HEK293 (cell line): ENCODE results near the gene WNT11.
A peak's percentile ranks its signal among the peaks of the same experiment; 100 is the strongest.

ENCODE experiments used
- CTCF ChIA-PET: fragments of 350-600 bp; formaldehyde crosslinking; extraction: SDS; loops from one replicate; lab custom pipeline; 2021; ENCODE audit warnings: antibody characterized with exemption; lab: Yijun Ruan, JAX
- POLR2A ChIA-PET: fragments of 300-600 bp; formaldehyde crosslinking; extraction: SDS; loops from one replicate; lab custom pipeline; 2020; ENCODE audit warnings: antibody characterized with exemption, inconsistent platforms; lab: Yijun Ruan, JAX
- H3K27ac ChIP-seq: fragments of 200-500 bp; sonication (Bioruptor generic); 2 replicates; pipeline ENCODE4 v1.5.1; 2014; ENCODE audit warnings: low read depth, low read length, control low read depth, inconsistent platforms; ENCODE audit errors: extremely low read depth
- H3K36me3 ChIP-seq, 2 experiments: fragments of 200-500 bp in 1 of 2; sonication (Bioruptor generic) in 1 of 2; 1 replicate in 1 of 2; 2 replicates in 1 of 2; pipeline ENCODE4 v1.5.1; 2014 to 2017; ENCODE audit warnings: inconsistent platforms in 2 of 2, low read length in 2 of 2; ENCODE audit not compliant: control insufficient read depth in 2 of 2, insufficient read depth in 1 of 2
- H3K4me1 ChIP-seq: fragments of 200-500 bp; sonication (Bioruptor generic); 2 replicates; pipeline ENCODE4 v1.5.1; 2014; ENCODE audit warnings: mild to moderate bottlenecking, low read length, inconsistent platforms; ENCODE audit not compliant: control insufficient read depth, insufficient read depth
- H3K4me3 ChIP-seq: 2 replicates; pipeline ENCODE4 v1.5.1; 2011; ENCODE audit warnings: low read depth, mild to moderate bottlenecking, control low read depth, low read length, moderate library complexity
- H3K9me3 ChIP-seq: fragments of 200-500 bp; sonication (Bioruptor generic); 2 replicates; pipeline ENCODE4 v1.5.1; 2014; ENCODE audit warnings: low read depth, low read length, inconsistent platforms; ENCODE audit not compliant: control insufficient read depth, insufficient read depth
- BCL11A ChIP-seq: fragments of 450-650 bp; formaldehyde crosslinking; IDR thresholded peaks from 2 replicates; pipeline ENCODE4 v1.5.1; 2016; ENCODE audit warnings: low read depth, missing biosample characterization, missing genetic modification characterization
- GFI1B ChIP-seq: fragments of 450-650 bp; formaldehyde crosslinking; IDR thresholded peaks from 2 replicates; pipeline ENCODE4 v1.5.1; 2016; ENCODE audit warnings: missing biosample characterization, missing genetic modification characterization
- KLF9 ChIP-seq: fragments of 450-650 bp; formaldehyde crosslinking; IDR thresholded peaks from 2 replicates; pipeline ENCODE4 v1.5.1; 2016; ENCODE audit warnings: missing biosample characterization, missing genetic modification characterization, low read depth
- PBX3 ChIP-seq: sonication (generic); formaldehyde crosslinking; IDR thresholded peaks from 2 replicates; pipeline ENCODE4 v1.8.1; 2022; ENCODE audit warnings: mild to moderate bottlenecking, moderate library complexity, missing genetic modification reagents
- PRDM2 ChIP-seq: fragments of 450-650 bp; formaldehyde crosslinking; IDR thresholded peaks from 2 replicates; pipeline ENCODE4 v1.5.1; 2016; ENCODE audit warnings: missing biosample characterization, missing genetic modification characterization, borderline replicate concordance
- YY1 ChIP-seq: fragments of 450-650 bp; formaldehyde crosslinking; IDR thresholded peaks from 2 replicates; pipeline ENCODE4 v1.5.1; 2018; ENCODE audit warnings: missing biosample characterization, missing genetic modification characterization
- YY2 ChIP-seq: fragments of 450-650 bp; formaldehyde crosslinking; IDR thresholded peaks from 2 replicates; pipeline ENCODE4 v1.5.1; 2016; ENCODE audit warnings: missing biosample characterization, missing genetic modification characterization
- ZBTB17 ChIP-seq: fragments of 450-650 bp; formaldehyde crosslinking; IDR thresholded peaks from 2 replicates; pipeline ENCODE4 v1.5.1; 2016; ENCODE audit warnings: missing biosample characterization, missing genetic modification characterization
- ZBTB8A ChIP-seq: fragments of 450-650 bp; formaldehyde crosslinking; IDR thresholded peaks from 2 replicates; pipeline ENCODE4 v1.5.1; 2016; ENCODE audit warnings: missing biosample characterization, missing genetic modification characterization
- ZFHX2 ChIP-seq: fragments of 450-650 bp; formaldehyde crosslinking; conservative IDR thresholded peaks from 2 replicates; pipeline ENCODE4 v1.5.1; 2016; ENCODE audit warnings: missing biosample characterization, missing genetic modification characterization
- ZFP37 ChIP-seq: fragments of 450-650 bp; formaldehyde crosslinking; IDR thresholded peaks from 2 replicates; pipeline ENCODE4 v1.5.1; 2016; ENCODE audit warnings: missing biosample characterization, missing genetic modification characterization
- ZFP69B ChIP-seq: fragments of 450-650 bp; formaldehyde crosslinking; IDR thresholded peaks from 2 replicates; pipeline ENCODE4 v1.5.1; 2016; ENCODE audit warnings: missing biosample characterization, missing genetic modification characterization
- ZNF133 ChIP-seq: fragments of 450-650 bp; formaldehyde crosslinking; IDR thresholded peaks from 2 replicates; pipeline ENCODE4 v1.5.1; 2016; ENCODE audit warnings: missing biosample characterization, missing genetic modification characterization
- ZNF157 ChIP-seq: fragments of 450-650 bp; formaldehyde crosslinking; IDR thresholded peaks from 2 replicates; pipeline ENCODE4 v1.5.1; 2016; ENCODE audit warnings: missing biosample characterization, missing genetic modification characterization
- ZNF335 ChIP-seq: fragments of 450-650 bp; formaldehyde crosslinking; conservative IDR thresholded peaks from 2 replicates; pipeline ENCODE4 v1.5.1; 2016; ENCODE audit warnings: missing biosample characterization, missing genetic modification characterization
- ZNF366 ChIP-seq: fragments of 450-650 bp; formaldehyde crosslinking; conservative IDR thresholded peaks from 2 replicates; pipeline ENCODE4 v1.5.1; 2016; ENCODE audit warnings: missing biosample characterization, missing genetic modification characterization
- ZNF426 ChIP-seq: fragments of 450-650 bp; formaldehyde crosslinking; IDR thresholded peaks from 2 replicates; pipeline ENCODE4 v1.5.1; 2017; ENCODE audit warnings: missing biosample characterization, missing genetic modification characterization, mild to moderate bottlenecking, inconsistent platforms, moderate library complexity
- ZNF473 ChIP-seq: fragments of 450-650 bp; formaldehyde crosslinking; IDR thresholded peaks from 2 replicates; pipeline ENCODE4 v1.5.1; 2017; ENCODE audit warnings: missing biosample characterization, missing genetic modification characterization
- ZNF521 ChIP-seq: fragments of 450-650 bp; formaldehyde crosslinking; IDR thresholded peaks from 2 replicates; pipeline ENCODE4 v1.5.1; 2017; ENCODE audit warnings: missing biosample characterization, mild to moderate bottlenecking, missing genetic modification characterization
- ZNF548 ChIP-seq: fragments of 450-650 bp; formaldehyde crosslinking; IDR thresholded peaks from 2 replicates; pipeline ENCODE4 v1.5.1; 2016; ENCODE audit warnings: missing biosample characterization, missing genetic modification characterization
- ZNF560 ChIP-seq: fragments of 450-650 bp; formaldehyde crosslinking; IDR thresholded peaks from 2 replicates; pipeline ENCODE4 v1.5.1; 2017; ENCODE audit warnings: missing biosample characterization, missing genetic modification characterization, borderline replicate concordance
- ZNF580 ChIP-seq: fragments of 450-650 bp; formaldehyde crosslinking; IDR thresholded peaks from 2 replicates; pipeline ENCODE4 v1.5.1; 2016; ENCODE audit warnings: missing biosample characterization, missing genetic modification characterization
- ZNF623 ChIP-seq: fragments of 450-650 bp; formaldehyde crosslinking; IDR thresholded peaks from 2 replicates; pipeline ENCODE4 v1.5.1; 2016; ENCODE audit warnings: missing biosample characterization, missing genetic modification characterization
- ZNF629 ChIP-seq: fragments of 450-650 bp; formaldehyde crosslinking; IDR thresholded peaks from 2 replicates; pipeline ENCODE4 v1.5.1; 2017; ENCODE audit warnings: missing biosample characterization, missing genetic modification characterization
- ZNF654 ChIP-seq: fragments of 450-650 bp; formaldehyde crosslinking; IDR thresholded peaks from 2 replicates; pipeline ENCODE4 v1.5.1; 2016; ENCODE audit warnings: low read depth, missing biosample characterization, missing genetic modification characterization
- ZSCAN18 ChIP-seq: fragments of 450-650 bp; formaldehyde crosslinking; IDR thresholded peaks from 2 replicates; pipeline ENCODE4 v1.5.1; 2016; ENCODE audit warnings: missing biosample characterization, missing genetic modification characterization

Gene WNT11

GRCh38 chr11:76152086-76152681 is 54.1 kb downstream of the WNT11 start (continued):
- TF ChIP-seq PBX3 (CRISPR knock-in tag) (no peak), ZBTB17 (tag by site-specific recombination) (peak; percentile 41; the same call in 1 of the 2 replicates), ZFP69B (tag by site-specific recombination) (peak; percentile 74; the same call in 1 of the 2 replicates), ZBTB8A (tag by site-specific recombination) (peak; percentile 61; the same call in 1 of the 2 replicates), YY2 (peak; percentile 55; the same call in 1 of the 2 replicates), ZNF426 (tag by site-specific recombination) (no peak), GFI1B (tag by site-specific recombination) (no peak), ZNF335 (tag by site-specific recombination) (peak; percentile 64; the same call in 1 of the 2 replicates), ZNF623 (no peak), ZNF157 (tag by site-specific recombination) (no peak), ZNF548 (tag by site-specific recombination) (no peak), ZNF580 (0 out of 2 replicates have a peak, but pooled peaks have one; percentile 35), ZNF654 (tag by site-specific recombination) (peak; percentile 66), ZNF366 (tag by site-specific recombination) (peak; percentile 67), ZNF133 (no peak), ZFP37 (tag by site-specific recombination) (0 out of 2 replicates have a peak, but pooled peaks have one; percentile 31), ZSCAN18 (tag by site-specific recombination) (no peak), ZNF629 (tag by site-specific recombination) (0 out of 2 replicates have a peak, but pooled peaks have one; percentile 14)

GRCh38 chr11:76151556-76152085 is 54.7 kb downstream of the WNT11 start:
- H3K9me3 ChIP-seq = no peaks in the 10 kb centered on the region
- H3K4me1 ChIP-seq = no peaks in the 10 kb centered on the region
- H3K27ac ChIP-seq = no peak overlapping the region
- CTCF ChIA-PET = interaction anchor here (0.6 to 3.2 kb wide), 54 partner anchors 9 to 1314 kb away, joined by 3 to 86 read pairs (median 4); no protein-coding TSS in a partner anchor
- TF ChIP-seq BCL11A (tag by site-specific recombination) (no peak), ZFHX2 (tag by site-specific recombination) (peak; percentile 23; the same call in 1 of the 2 replicates)
- H3K4me3 ChIP-seq = no peak overlapping the region
- POLR2A ChIA-PET = interaction anchor here (0.7 kb wide), 1 partner anchor 254 kb away, joined by 3 read pairs; no protein-coding TSS in a partner anchor
- no peaks in the 10 kb centered on the region for H3K36me3 ChIP-seq

GRCh38 chr11:76150141-76150540 is 56.2 kb downstream of the WNT11 start:
- CTCF ChIA-PET = interaction anchor here (0.5 to 1.4 kb wide), 8 partner anchors 10 to 777 kb away, joined by 3 to 6 read pairs (median 3); no protein-coding TSS in a partner anchor
- H3K9me3 ChIP-seq = no peaks in the 10 kb centered on the region
- no peak overlapping the region for H3K4me3 ChIP-seq
- POLR2A ChIA-PET = no interaction called here
- no peaks in the 10 kb centered on the region for H3K36me3 ChIP-seq
- H3K27ac ChIP-seq = no peak overlapping the region
- H3K4me1 ChIP-seq = no peaks in the 10 kb centered on the region
- TF ChIP-seq ZNF521 (tag by site-specific recombination) (no peak), ZNF560 (tag by site-specific recombination) (no peak), KLF9 (tag by site-specific recombination) (no peak), PRDM2 (no peak), YY1 (tag by site-specific recombination) (no peak), ZNF473 (tag by site-specific recombination) (no peak)
